Fibroblast of mammary gland (primary cell): ENCODE measurements around the gene SYT4.

ENCODE experiments used
- DNase-seq: peaks from one replicate; pipeline ENCODE4 v3.0.0-alpha.2; 2010; ENCODE audit warnings: low read depth
- H3K4me3 ChIP-seq: 2 replicates; pipeline ENCODE4 v1.5.1; 2011; ENCODE audit warnings: low read depth, mild to moderate bottlenecking, low read length, moderate library complexity; ENCODE audit not compliant: control insufficient read depth
- CTCF ChIP-seq: conservative IDR thresholded peaks from 2 replicates; pipeline ENCODE4 v1.5.1; 2011; ENCODE audit warnings: low read depth, low read length, inconsistent platforms; ENCODE audit not compliant: control insufficient read depth, insufficient read depth

The SYT4 gene

GRCh38 chr18:43236921-43237320 lies 40.4 kb downstream of the SYT4 start:
- no peak for TF ChIP-seq CTCF
- no peak for DNase-seq
- H3K4me3 ChIP-seq, result no peak overlapping the region

GRCh38 chr18:43234889-43235288 lies 42.4 kb downstream of the SYT4 start:
- DNase-seq, result no peak
- TF ChIP-seq CTCF, result no peak
- no peak overlapping the region for H3K4me3 ChIP-seq

- no peak overlapping the region for H3K4me3 ChIP-seq
- DNase-seq, result no peak
- TF ChIP-seq CTCF, result no peak
Observed at GRCh38 chr18:43222501-43222900, 54.8 kb downstream of the SYT4 start.

GRCh38 chr18:43220691-43221090 lies 56.6 kb downstream of the SYT4 start:
- H3K4me3 ChIP-seq, result no peak overlapping the region
- no peak for TF ChIP-seq CTCF
- DNase-seq, result no peak
